HG03196 (cell line): ENCODE results near the gene NUF2.
A peak's percentile ranks its signal among the peaks of the same experiment; 100 is the strongest.
"Not testable (repeated sequence)": the region's sequence is repeated elsewhere in the genome, so short reads cannot be mapped to it uniquely, and the experiment has no call there.

Experiments
- ATAC-seq: cut with Tn5 transposase; IDR thresholded peaks from one replicate; pipeline ENCODE4 v1.9.1; 2021; ENCODE audit not compliant: unreplicated experiment

The NUF2 gene

DNA sequence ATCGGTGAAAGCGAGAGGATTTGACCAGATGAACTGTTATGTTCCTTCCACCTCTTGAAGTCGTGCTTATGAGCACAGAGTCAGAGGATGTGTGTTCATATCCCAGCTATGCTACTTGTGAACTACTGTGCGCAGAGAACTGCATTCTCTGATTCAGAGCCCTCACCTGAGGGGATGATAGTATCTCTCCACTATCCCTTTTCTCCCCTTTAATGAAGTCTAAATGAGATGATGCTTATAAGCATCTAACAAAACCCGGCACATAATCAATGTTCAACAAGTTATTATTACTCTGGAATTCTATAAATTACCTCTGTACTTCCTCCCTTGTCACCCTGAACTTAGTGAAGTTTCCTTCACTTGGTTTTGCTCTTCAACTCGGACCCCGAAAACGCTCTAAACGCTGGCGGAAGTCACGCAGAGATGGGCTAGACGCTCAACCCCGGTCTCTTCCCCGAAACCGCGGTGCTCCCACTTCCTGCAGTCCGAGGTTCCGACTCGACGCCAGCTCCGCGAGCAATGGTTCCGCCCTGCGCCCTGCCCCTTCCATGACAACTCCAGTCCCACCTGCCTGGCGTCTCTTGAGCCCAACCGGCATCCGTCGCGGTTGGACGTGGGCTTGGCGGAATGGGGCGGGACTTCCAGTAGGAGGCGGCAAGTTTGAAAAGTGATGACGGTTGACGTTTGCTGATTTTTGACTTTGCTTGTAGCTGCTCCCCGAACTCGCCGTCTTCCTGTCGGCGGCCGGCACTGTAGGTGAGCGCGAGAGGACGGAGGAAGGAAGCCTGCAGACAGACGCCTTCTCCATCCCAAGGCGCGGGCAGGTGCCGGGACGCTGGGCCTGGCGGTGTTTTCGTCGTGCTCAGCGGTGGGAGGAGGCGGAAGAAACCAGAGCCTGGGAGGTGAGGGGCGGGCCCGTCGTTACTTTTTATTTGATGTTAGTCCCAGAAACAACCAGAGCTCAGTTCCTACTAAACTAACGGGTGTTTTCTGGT, at the start of gene NUF2:
NUF2 (plus strand) TSS at position 644 of the 995 bp plus-strand sequence. CDS start 4,098 bp downstream, outside the sequence.
- peak; percentile 96 for ATAC-seq

GRCh38 chr1:163273766-163274441, 47.9 kb upstream of the NUF2 start:
- no peak for ATAC-seq

- no peak for ATAC-seq
These were observed 46.5 kb upstream of the NUF2 start for GRCh38 chr1:163275222-163275621.

DNA sequence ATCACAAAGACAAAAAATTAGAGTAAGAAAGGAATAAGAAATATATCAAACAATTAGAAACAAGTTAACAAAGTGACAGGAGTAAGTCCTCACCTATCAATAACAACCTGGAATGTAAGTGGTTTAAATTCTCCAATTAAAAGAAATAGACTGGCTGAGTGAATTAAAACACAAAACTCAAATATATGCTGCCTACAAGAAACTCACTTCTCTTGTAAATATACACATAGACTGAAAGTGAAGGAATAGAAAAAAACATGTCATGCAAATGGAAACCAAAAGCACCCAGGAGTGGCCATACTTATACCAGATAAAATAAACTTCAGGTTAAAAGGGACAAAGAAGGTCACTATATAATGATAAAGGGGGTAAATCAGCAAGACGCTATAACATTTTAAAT, 43.2 kb upstream of the NUF2 start:
- no peak for ATAC-seq

- ATAC-seq, result not testable (repeated sequence)
These were observed 36.9 kb upstream of the NUF2 start for GRCh38 chr1:163284867-163285266.

DNA sequence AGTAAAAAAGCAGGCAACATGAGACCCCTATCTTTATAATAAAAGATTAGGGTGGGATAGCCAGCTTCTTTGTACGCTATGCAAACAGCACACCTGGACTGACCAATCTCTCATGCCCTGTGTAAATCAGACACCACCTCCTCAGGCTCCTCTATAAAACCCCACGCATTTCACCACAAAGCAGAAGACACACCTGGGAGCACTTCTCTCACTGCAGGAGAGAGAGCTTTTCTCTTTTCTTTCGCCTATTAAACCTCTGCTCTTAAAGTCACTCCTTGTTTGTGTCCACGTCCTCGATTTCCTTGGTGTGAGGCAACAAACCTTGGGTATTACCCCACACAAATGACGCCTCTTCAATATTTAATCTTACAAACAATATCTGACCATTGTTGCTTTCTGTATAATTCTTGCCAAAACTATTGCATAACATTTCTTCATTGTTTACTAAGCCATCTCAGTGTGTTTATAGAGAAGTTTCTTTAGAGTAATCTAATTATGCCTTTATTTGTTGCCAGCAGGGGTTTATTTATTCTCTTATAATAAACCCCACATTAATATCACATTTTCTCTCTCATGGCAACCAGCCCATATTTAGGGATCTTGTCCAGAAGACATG, 31.6 kb upstream of the NUF2 start:
- no peak for ATAC-seq

GRCh38 chr1:163291461-163291860, 30.3 kb upstream of the NUF2 start:
- ATAC-seq, result no peak

DNA sequence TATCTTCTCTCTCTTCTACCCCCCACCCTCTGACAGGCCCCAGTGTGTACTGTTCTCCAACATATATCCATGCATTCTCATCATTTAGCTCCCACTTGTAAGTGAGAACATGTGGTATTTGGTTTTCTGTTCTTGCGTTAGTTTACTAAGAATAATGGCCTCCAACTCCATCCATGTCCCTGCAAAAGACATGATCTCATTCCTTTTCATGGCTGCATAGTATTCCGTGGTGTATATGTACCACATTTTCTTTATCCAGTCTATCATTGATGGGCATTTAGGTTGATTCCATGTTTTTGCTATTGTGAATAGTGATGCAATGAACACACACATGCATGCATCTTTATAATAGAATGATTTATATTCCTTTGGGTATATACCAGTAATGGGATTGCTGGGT, 29.6 kb upstream of the NUF2 start:
- not testable (repeated sequence) for ATAC-seq

- not testable (repeated sequence) for ATAC-seq
These were observed 28.3 kb upstream of the NUF2 start for GRCh38 chr1:163293497-163293896.

DNA sequence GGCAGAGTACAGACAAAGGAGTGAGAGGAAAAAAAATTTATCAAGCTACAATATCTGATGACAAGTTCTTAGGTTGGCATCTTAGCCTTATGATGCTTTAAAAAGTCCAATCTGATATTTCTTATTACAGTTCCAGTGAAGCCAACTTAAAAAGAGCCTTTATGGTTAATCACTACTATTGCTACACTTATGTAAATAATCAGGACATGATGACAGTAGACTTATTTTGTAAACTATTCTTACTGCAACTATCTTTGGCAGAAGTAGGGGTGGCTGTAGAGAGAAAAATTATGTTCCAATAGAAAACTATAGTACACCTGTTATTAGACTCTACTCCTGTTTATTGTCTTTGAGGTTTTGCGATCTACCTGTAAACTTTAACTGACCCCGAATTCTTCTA, 25.8 kb upstream of the NUF2 start:
- no peak for ATAC-seq

DNA sequence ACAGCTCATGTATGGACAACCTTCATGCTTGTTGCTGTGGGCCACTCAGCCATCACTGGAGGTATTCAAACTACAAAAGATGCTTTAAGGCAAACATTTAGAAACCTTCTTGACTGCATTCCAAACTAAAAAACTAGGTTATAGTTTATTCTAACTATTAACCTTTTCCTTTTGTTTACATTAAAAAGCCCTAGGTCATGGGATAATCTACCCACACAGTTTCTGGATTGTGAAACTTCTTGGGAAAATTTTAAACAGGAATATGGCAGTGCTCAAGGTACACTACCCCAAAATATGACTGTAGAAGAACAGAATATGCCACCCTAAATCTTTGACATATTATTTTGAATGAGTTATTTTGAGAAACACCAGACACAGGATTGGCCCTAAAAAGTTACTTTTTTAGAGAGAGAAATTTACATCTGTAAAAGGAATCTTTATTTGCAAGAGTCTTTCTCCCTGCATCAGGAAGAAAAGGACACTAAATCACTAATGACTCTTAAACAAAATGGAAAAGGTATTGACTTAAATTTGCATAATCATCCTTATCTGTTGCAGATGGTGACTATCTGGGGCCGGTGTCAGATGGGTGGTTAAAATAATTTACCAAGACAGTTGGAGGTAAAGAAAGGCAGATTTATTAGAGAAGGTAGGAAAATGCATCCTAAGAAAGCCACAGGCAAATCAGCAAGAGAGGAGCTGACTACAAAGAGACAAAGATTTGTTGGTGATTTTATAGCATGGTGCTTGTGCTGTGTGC, 25.1 kb upstream of the NUF2 start:
- no peak for ATAC-seq

- ATAC-seq, result no peak
These were observed 23.4 kb upstream of the NUF2 start for GRCh38 chr1:163298365-163298764.

DNA sequence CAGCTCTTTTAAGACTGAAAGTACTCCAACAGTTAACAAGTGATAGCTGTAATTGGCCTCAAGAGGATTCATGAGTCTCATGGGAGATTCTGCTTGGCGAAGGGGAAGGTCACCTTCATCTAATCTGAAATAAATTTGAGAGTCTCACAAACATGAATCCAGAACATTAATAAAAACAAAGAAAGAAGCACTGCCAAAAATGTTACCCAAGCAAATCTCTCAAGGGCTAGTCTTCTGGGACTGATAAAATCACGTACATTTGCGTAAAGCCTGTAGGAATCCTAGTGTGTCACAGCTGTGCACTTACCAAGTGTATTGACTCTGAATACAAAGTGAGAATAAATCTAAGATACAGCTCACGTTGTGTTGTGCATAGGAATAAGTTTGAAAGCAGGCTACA, 21.2 kb upstream of the NUF2 start:
- no peak for ATAC-seq

- ATAC-seq, result no peak
These were observed 18.2 kb upstream of the NUF2 start for GRCh38 chr1:163303561-163303960.

DNA sequence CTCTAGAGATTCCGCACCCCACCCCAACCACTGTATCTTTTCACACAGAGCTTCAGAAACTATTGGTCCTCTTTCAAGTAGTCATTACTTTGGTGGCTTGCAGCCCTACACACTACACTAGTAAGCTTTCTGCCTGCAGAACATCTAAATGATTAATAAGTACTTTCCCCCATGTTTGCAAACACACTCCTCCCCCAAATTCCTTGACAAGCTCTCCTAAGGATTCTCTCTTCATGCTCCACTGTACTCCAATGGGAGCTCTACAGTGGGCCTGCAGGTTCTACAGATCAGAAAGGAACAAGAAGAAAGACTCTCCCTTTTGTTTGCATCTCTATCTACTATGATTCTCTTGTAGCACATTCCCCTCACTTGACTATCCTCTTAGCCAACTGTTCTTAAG, 16.3 kb upstream of the NUF2 start:
- no peak for ATAC-seq

DNA sequence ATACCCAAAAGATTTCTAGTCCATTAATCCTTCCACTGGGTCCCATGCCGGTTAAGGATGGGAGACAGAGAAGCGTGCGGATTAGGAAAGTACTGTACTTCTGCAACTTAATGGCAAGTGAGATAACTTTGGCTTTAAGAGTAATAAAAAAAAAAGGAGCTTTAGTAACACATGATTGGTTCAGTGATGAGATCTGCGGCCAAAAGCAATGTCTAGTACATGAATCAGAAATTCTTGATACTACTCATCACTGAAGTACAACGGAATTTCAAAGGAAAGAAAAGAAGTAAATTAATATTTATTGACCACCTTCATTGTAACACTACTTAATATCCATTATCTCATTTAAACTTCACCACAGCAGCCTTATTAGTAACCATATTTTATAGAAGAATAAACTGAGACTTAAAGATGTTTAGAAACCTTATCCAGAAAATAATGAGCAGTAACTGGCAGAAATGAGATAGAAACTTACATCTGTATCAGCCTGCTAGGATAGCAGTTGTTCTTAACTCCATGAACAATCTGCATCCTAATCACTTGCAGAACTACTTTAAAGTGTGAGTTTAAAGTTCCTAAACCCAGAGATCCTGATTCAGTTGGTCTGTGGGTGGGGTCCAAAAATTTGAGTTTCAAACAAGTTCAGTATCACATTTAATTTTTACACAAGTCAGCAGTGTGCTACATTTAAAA, 14.1 kb upstream of the NUF2 start:
- ATAC-seq, result no peak

- ATAC-seq, result no peak
These were observed 12.9 kb upstream of the NUF2 start for GRCh38 chr1:163308811-163309210.

GRCh38 chr1:163315773-163316374, 5.9 kb upstream of the NUF2 start:
- no peak for ATAC-seq

GRCh38 chr1:163320891-163321290, 863 bp upstream of the NUF2 start:
- ATAC-seq, result no peak

GRCh38 chr1:163323339-163323738, 1.6 kb downstream of the NUF2 start:
- ATAC-seq, result not testable (repeated sequence)
